K562 (cell line): ENCODE data around the gene TTC27. TPM values are rescaled to one million over a fixed set of nuclear protein-coding genes. Genes with fewer than 3 reads are reported as not detected.

Source experiments
- ATAC-seq: fragments of 200-7000 bp; cut with Tn5 transposase; 3 replicates; pipeline ENCODE4 v1.9.1; 2020; ENCODE audit warnings: moderate library complexity
- BruUV-seq: library from RNA; stranded (reverse); fragments of 400-500 nt; replicated peaks from 2 replicates; lab custom pipeline; 2021; lab: Mats Ljungman, UMichigan
- CTCF ChIA-PET: fragments of 300-600 bp; formaldehyde crosslinking; extraction: SDS; loops from one replicate; lab custom pipeline; 2021; ENCODE audit warnings: low intra/inter-chr PET ratio; lab: Yijun Ruan, JAX
- POLR2A ChIA-PET: fragments of 300-600, 350-650 bp; sonication (Branson Sonifier 250); formaldehyde crosslinking; extraction: SDS; loops from one replicate; lab custom pipeline; 2021; ENCODE audit warnings: antibody characterized with exemption, inconsistent platforms; lab: Yijun Ruan, JAX
- DNase-seq, 4 experiments: peaks; one replicate each; pipeline versions ENCODE4 v3.0.0 to v3.0.0-alpha.2; 2011 to 2018; ENCODE audit warnings: low spot score in 3 of 4, mixed read lengths in 3 of 4; ENCODE audit errors: extremely low read depth in 1 of 4
- FAIRE-seq: peaks from 2 replicates; lab custom pipeline; 2011; peaks lifted over from hg19 to GRCh38; lab: Jason Lieb, UNC
- H2AFZ ChIP-seq: 2 replicates; pipeline ENCODE4 v1.6.0; 2011; ENCODE audit warnings: low read depth, low read length, control low read depth, inconsistent platforms
- H3K27ac ChIP-seq: fragments of 200-600 bp; 3 replicates; pipeline ENCODE4 v1.8.0; 2011; ENCODE audit warnings: low read depth, mild to moderate bottlenecking, control low read depth, inconsistent platforms, low read length, moderate library complexity, mixed read lengths; ENCODE audit errors: extremely low read depth
- H3K27me3 ChIP-seq, 2 experiments: fragments of 300-600 bp in 1 of 2; 2 replicates in 1 of 2; 3 replicates in 1 of 2; pipeline versions ENCODE4 v1.6.0 to v1.8.0; 2011; ENCODE audit warnings: inconsistent platforms in 2 of 2, low read length in 2 of 2, mild to moderate bottlenecking in 1 of 2, mixed read lengths in 1 of 2, moderate library complexity in 1 of 2; ENCODE audit not compliant: control insufficient read depth in 2 of 2, insufficient read depth in 2 of 2
- H3K36me3 ChIP-seq: fragments of 300-600 bp; 3 replicates; pipeline ENCODE4 v1.8.0; 2011; ENCODE audit warnings: mild to moderate bottlenecking, low read length, inconsistent platforms; ENCODE audit not compliant: control insufficient read depth, insufficient read depth
- H3K4me1 ChIP-seq, 2 experiments: fragments of 200-600 bp in 1 of 2; replicated peaks in 1 of 2; 2 replicates in 1 of 2; 3 replicates in 1 of 2; pipeline versions ENCODE4 v1.5.1 to v1.8.0; 2011; ENCODE audit warnings: inconsistent platforms in 2 of 2, low read length in 2 of 2, mild to moderate bottlenecking in 1 of 2, mixed read lengths in 1 of 2, moderate library complexity in 1 of 2; ENCODE audit not compliant: control insufficient read depth in 2 of 2, insufficient read depth in 2 of 2
- H3K4me2 ChIP-seq: 2 replicates; pipeline ENCODE4 v1.6.1; 2011; ENCODE audit warnings: low read length, control low read depth, inconsistent platforms, mixed read lengths; ENCODE audit not compliant: insufficient read depth
- H3K4me3 ChIP-seq: fragments of 200-600 bp; sonication (generic), shearing (Covaris generic); 2 replicates; pipeline ENCODE4 v1.5.1; 2016; ENCODE audit warnings: control low read depth, inconsistent platforms
- H3K79me2 ChIP-seq: fragments of 200-600 bp; 3 replicates; pipeline ENCODE4 v1.8.0; 2011; ENCODE audit warnings: low read length, inconsistent platforms; ENCODE audit not compliant: control insufficient read depth, insufficient read depth
- H3K9ac ChIP-seq, 2 experiments: 2 replicates each; pipeline versions ENCODE4 v1.6.0 to v1.6.1; 2011; ENCODE audit warnings: low read depth in 2 of 2, low read length in 2 of 2, control low read depth in 1 of 2, inconsistent platforms in 1 of 2, mild to moderate bottlenecking in 1 of 2, mixed read lengths in 1 of 2; ENCODE audit not compliant: insufficient read depth in 1 of 2
- H3K9me1 ChIP-seq: one replicate; pipeline ENCODE4 v1.6.0; 2011; ENCODE audit warnings: inconsistent platforms, mild to moderate bottlenecking, low read length, moderate library complexity; ENCODE audit not compliant: control insufficient read depth, insufficient read depth
- H3K9me3 ChIP-seq: replicated peaks from 2 replicates; pipeline ENCODE4 v1.5.1; 2011; ENCODE audit warnings: low read depth, low read length, inconsistent platforms; ENCODE audit not compliant: control insufficient read depth, insufficient read depth
- H4K20me1 ChIP-seq: replicated peaks from 2 replicates; pipeline ENCODE4 v1.6.1; 2011; ENCODE audit warnings: low read length, inconsistent platforms, mixed read lengths; ENCODE audit not compliant: control insufficient read depth, insufficient read depth
- CC2D1A ChIP-seq: fragments of 450-650 bp; IDR thresholded peaks from 2 replicates; pipeline ENCODE4 v1.6.1; 2017; ENCODE audit warnings: mild to moderate bottlenecking
- CSDE1 ChIP-seq, 2 experiments: fragments of 450-650 bp; IDR thresholded peaks; 2 replicates each; pipeline ENCODE4 v1.6.1; 2016; ENCODE audit warnings: mild to moderate bottlenecking in 1 of 2
- FOXK2 ChIP-seq, 2 experiments: fragments of 450-650 bp; IDR thresholded peaks in 1 of 2; conservative IDR thresholded peaks in 1 of 2; 2 replicates each; pipeline ENCODE4 v1.6.1; 2016; ENCODE audit warnings: low read depth in 2 of 2, mild to moderate bottlenecking in 1 of 2
- KDM2B ChIP-seq: fragments of 250-450 bp; sonication (Bioruptor Pico); IDR thresholded peaks from 2 replicates; pipeline ENCODE4 v1.8.0; 2021; ENCODE audit warnings: mild to moderate bottlenecking, moderate library complexity
- LARP7 ChIP-seq: fragments of 450-650 bp; IDR thresholded peaks from 2 replicates; pipeline ENCODE4 v1.6.1; 2016
- POLR2A ChIP-seq: fragments of 450-650 bp; conservative IDR thresholded peaks from 2 replicates; pipeline ENCODE4 v1.6.1; 2016
- SRSF7 ChIP-seq: fragments of 200-400 bp; formaldehyde crosslinking; optimal IDR thresholded peaks from 2 replicates; pipeline ENCODE3; 2017; ENCODE audit warnings: mild to moderate bottlenecking, low read depth, low read length
- TEAD1 ChIP-seq, 2 experiments: fragments of 450-650 bp in 1 of 2; sonication (generic) in 1 of 2; formaldehyde crosslinking; IDR thresholded peaks; 2 replicates each; pipeline versions ENCODE4 v1.4.0 to v1.8.0; 2020 to 2022; ENCODE audit warnings: mild to moderate bottlenecking in 2 of 2, missing genetic modification reagents in 1 of 2
- ZNF217 ChIP-seq: sonication (generic); formaldehyde crosslinking; IDR thresholded peaks from 2 replicates; pipeline ENCODE4 v1.8.0; 2022; ENCODE audit warnings: mild to moderate bottlenecking, missing genetic modification reagents
- ZNF512 ChIP-seq: IDR thresholded peaks from 2 replicates; pipeline ENCODE4 v1.6.1; 2016; ENCODE audit warnings: missing genetic modification characterization, missing compliant biosample characterization
- WGBS: fragments of 100-300 bp; shearing (Covaris generic); methylation state at CpG from one replicate; pipeline ENCODE4 v1.1.6; 2016; ENCODE audit warnings: low coverage, mixed read lengths; ENCODE audit not compliant: insufficient coverage; ENCODE audit errors: missing lambda C conversion rate; 5-methylcytosine and 5-hydroxymethylcytosine counted together
- in situ Hi-C: fragments of 300-500 bp; cut with MboI; formaldehyde crosslinking; loops from 4 replicates; pipeline ENCODE4 v1.15.0; 2018; ENCODE audit warnings: inconsistent platforms, mixed read lengths
- intact Hi-C: fragments of 100-400 bp; cut with micrococcal nuclease; formaldehyde crosslinking; loops from 2 replicates; pipeline ENCODE4 v1.14.2; 2022
- polyA plus RNA-seq, 8 experiments: library from polyadenylated mRNA; depleted of rRNA in 4 of 8; stranded (reverse) in 5 of 8; unstranded in 3 of 8; fragments of >200 nt; fragmentation: Nextera tagmentation in 2 of 8; fragmentation: Illumina TruSeq in 1 of 8; extraction: Ambion mirVana in 2 of 8; extraction: Trizol in 1 of 8; gene quantifications; 2 replicates each; pipeline versions ENCODE4 v1.2.1 to v1.2.3, GENCODE V29; 2011 to 2014; ENCODE audit warnings: inconsistent platforms in 1 of 8, missing spikeins in 1 of 8
- total RNA-seq, 7 experiments: library from RNA; depleted of rRNA in 6 of 7; stranded (reverse); fragments of >200 nt in 6 of 7; fragmentation: Illumina TruSeq in 2 of 7; extraction: Trizol in 2 of 7; gene quantifications; 2 replicates each; pipeline versions ENCODE4 v1.2.1 to v1.2.3, GENCODE V29; 2011 to 2021; ENCODE audit warnings: low replicate concordance in 1 of 7
- TF ChIP-seq, protein P1 (sequence below), 2 experiments: fragments of 200-800 bp in 1 of 2; sonication (Bioruptor generic) in 1 of 2; sonication (generic) in 1 of 2; formaldehyde crosslinking in 1 of 2; IDR thresholded peaks in 1 of 2; conservative IDR thresholded peaks in 1 of 2; 2 replicates each; pipeline versions ENCODE4 v1.5.0 to v1.6.1; 2016 to 2020; ENCODE audit warnings: missing compliant biosample characterization in 1 of 2, missing genetic modification characterization in 1 of 2, missing genetic modification reagents in 1 of 2
- TF ChIP-seq, protein P2 (sequence below): sonication (generic); formaldehyde crosslinking; IDR thresholded peaks from 2 replicates; pipeline ENCODE4 v1.8.0; 2022; ENCODE audit warnings: missing genetic modification reagents, mild to moderate bottlenecking, borderline replicate concordance

Gene TTC27
- total and polyA plus RNA-seq, 9 of the 15 experiments (the other 6 are each of a cell fraction or from before 2014, with no cell fraction given), result 44.3 to 93.4 (median 57.3) TPM

- H3K4me1 ChIP-seq, result no peaks in the 10 kb centered on the region
- H2AFZ ChIP-seq, result no peak overlapping the region
- ChIA-PET CTCF (no interaction called here), POLR2A (no interaction called here)
- H3K79me2 ChIP-seq, result no peaks in the 10 kb centered on the region
- 84% methylated on average over 5 of the region's 5 CpGs for WGBS
- no TSS peak for BruUV-seq
- FAIRE-seq, result no peak
- no peaks in the 10 kb centered on the region for H3K9me1 ChIP-seq
- no peak for DNase-seq
- H3K27ac ChIP-seq, result no peak overlapping the region
- peaks cover 43% of the 10 kb centered on the region; the same call in 2 of the 3 replicates for H3K36me3 ChIP-seq
- H3K4me3 ChIP-seq, result no peak overlapping the region
- H3K9me3 ChIP-seq, result no peaks in the 10 kb centered on the region; the same call in 1 of the 2 replicates
- in situ Hi-C loops (no loop called here), intact Hi-C loops (no loop called here)
- H3K4me2 ChIP-seq, result no peak overlapping the region
- TF ChIP-seq, protein P1, sequence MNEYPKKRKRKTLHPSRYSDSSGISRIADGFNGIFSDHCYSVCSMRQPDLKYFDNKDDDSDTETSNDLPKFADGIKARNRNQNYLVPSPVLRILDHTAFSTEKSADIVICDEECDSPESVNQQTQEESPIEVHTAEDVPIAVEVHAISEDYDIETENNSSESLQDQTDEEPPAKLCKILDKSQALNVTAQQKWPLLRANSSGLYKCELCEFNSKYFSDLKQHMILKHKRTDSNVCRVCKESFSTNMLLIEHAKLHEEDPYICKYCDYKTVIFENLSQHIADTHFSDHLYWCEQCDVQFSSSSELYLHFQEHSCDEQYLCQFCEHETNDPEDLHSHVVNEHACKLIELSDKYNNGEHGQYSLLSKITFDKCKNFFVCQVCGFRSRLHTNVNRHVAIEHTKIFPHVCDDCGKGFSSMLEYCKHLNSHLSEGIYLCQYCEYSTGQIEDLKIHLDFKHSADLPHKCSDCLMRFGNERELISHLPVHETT (CRISPR knock-in tag; conservative IDR thresholded peaks at IDR 0.05 in 1 of 2, IDR thresholded peaks at IDR 0.05 in 1 of 2), result no peak
- TF ChIP-seq CSDE1 (IDR thresholded peaks at IDR 0.05) (no peak), TEAD1 (CRISPR knock-in tag; IDR thresholded peaks at IDR 0.05) (no peak), ZNF217 (CRISPR knock-in tag) (no peak), SRSF7 (no peak), KDM2B (no peak), FOXK2 (conservative IDR thresholded peaks at IDR 0.05 in 1 of 2, IDR thresholded peaks at IDR 0.05 in 1 of 2; ENCODE audit: low read depth in 2 of 2) (no peak), POLR2A (no peak), ZNF512 (tag) (no peak), LARP7 (no peak), CC2D1A (no peak)
- TF ChIP-seq, protein P2, sequence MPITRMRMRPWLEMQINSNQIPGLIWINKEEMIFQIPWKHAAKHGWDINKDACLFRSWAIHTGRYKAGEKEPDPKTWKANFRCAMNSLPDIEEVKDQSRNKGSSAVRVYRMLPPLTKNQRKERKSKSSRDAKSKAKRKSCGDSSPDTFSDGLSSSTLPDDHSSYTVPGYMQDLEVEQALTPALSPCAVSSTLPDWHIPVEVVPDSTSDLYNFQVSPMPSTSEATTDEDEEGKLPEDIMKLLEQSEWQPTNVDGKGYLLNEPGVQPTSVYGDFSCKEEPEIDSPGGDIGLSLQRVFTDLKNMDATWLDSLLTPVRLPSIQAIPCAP (CRISPR knock-in tag), result no peak
- TF ChIP-seq, all 486 proteins: peak for 0
- H3K9ac ChIP-seq, result no peak overlapping the region
- no peaks in the 10 kb centered on the region for H3K27me3 ChIP-seq
- H4K20me1 ChIP-seq, result no peaks in the 10 kb centered on the region
- no peak for ATAC-seq
These were observed 183.8 kb downstream of the TTC27 start for GRCh38 chr2:32811696-32812095.
